ENCODE data around the gene DVL3.

DNA sequence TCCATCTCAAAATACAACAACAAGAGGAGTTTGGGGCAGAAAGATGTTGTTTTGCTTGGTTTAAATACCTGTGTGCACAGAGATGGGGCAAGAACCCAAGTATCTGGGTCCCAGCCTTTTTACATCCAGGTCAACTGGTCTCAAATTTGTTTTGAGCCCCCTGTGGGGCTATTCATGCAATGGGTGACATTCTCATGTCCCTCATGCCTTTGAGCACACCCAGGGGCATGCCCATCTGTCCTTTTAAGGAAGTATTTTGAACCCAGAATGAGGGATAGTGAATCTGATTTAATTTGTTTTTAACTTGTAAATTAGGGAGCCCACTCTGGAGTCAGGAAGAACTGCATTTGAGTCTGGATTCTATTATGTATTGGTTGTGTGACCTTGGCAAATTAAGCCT lies 45.6 kb downstream of the DVL3 start:
- TF ChIP-seq CTCF (IDR thresholded peaks at IDR 0.05; ENCODE audit: low read length) = no peak
- no peak for TF ChIP-seq EZH2 (optimal IDR thresholded peaks at IDR 0.05; ENCODE audit: low read depth, low read length)

All from MM.1S (cell line).